Fibroblast of pulmonary artery (primary cell): ENCODE data around the gene TDRD15.
"Not testable (repeated sequence)": the region's sequence is repeated elsewhere in the genome, so short reads cannot be mapped to it uniquely, and the experiment has no call there.

Source experiments
- DNase-seq: peaks from one replicate; pipeline ENCODE4 v3.0.0-alpha.2; 2010; ENCODE audit warnings: low read depth
- H3K4me3 ChIP-seq: replicated peaks from 2 replicates; pipeline ENCODE4 v1.5.1; 2011; ENCODE audit warnings: low read depth, mild to moderate bottlenecking, control low read depth, low read length, moderate library complexity
- TF ChIP-seq, protein P1 (sequence below): IDR thresholded peaks from 2 replicates; pipeline ENCODE4 v1.5.1; 2011; ENCODE audit warnings: mild to moderate bottlenecking, control low read depth, low read length, inconsistent platforms; ENCODE audit errors: missing control alignments

Gene TDRD15

DNA sequence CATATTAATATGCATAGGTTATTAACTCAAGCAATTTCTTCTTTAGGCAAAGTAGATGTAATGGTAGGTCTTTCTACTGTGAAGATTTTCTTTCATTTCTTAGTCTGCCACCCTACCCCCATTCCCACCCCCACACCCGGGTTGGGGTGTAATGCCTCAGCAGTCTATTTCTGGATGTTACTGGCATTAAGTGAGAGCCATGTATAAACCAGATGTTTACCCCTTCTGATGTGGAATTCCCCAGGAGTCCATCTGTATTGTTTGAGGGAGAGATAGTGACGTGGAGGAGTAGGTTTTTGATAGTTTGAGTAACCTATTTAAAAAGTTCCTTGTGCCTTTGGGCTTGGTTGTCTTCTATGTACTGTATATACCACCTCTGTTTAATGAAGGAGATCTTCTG lies 11.8 kb downstream of the TDRD15 start:
- TF ChIP-seq, protein P1, sequence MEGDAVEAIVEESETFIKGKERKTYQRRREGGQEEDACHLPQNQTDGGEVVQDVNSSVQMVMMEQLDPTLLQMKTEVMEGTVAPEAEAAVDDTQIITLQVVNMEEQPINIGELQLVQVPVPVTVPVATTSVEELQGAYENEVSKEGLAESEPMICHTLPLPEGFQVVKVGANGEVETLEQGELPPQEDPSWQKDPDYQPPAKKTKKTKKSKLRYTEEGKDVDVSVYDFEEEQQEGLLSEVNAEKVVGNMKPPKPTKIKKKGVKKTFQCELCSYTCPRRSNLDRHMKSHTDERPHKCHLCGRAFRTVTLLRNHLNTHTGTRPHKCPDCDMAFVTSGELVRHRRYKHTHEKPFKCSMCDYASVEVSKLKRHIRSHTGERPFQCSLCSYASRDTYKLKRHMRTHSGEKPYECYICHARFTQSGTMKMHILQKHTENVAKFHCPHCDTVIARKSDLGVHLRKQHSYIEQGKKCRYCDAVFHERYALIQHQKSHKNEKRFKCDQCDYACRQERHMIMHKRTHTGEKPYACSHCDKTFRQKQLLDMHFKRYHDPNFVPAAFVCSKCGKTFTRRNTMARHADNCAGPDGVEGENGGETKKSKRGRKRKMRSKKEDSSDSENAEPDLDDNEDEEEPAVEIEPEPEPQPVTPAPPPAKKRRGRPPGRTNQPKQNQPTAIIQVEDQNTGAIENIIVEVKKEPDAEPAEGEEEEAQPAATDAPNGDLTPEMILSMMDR, result no peak
- no peak for DNase-seq

DNA sequence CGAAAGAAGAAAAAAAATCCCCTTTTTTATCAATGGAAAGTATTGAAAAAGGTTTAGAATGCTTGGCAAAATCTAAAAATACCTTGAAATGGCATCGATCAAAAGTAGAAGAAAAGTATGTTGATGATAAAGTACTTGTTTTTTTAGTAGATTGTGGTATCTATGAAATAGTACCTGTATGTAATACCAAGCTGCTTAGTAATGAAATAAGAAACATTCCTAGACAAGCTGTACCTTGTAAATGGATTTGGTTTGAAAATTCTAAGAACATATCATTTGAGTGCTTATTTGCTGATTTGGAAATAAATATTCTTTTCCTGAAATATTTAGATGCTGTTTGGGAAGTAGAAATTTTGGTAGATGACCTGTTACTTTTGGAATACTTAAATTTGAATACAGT lies 18.4 kb downstream of the TDRD15 start:
- DNase-seq, result no peak
- TF ChIP-seq, protein P1, result no peak
- H3K4me3 ChIP-seq, result no peak overlapping the region

More for the DNA sequence above, 11.8 kb downstream of the TDRD15 start:
- H3K4me3 ChIP-seq, result no peak overlapping the region

DNA sequence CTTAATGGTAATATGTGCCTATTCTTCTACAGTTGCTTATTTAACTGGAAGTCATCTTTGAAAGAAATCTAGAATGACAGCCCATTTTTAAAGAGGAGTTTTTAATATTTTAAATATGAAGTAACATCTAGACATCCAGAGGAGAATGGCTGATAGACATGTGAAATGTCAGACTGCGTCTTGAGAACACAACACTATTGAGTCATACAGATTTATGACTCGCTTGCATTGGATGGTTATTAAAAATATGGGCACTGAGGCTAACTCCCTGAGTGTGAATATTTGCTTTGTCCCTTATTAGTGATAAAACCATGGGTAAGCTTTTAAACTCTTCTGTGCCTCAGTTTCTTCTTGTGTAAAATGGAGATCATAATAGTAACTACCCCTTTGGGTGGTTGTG lies 22.9 kb downstream of the TDRD15 start:
- no peak for DNase-seq
- TF ChIP-seq, protein P1, result no peak
- no peak overlapping the region for H3K4me3 ChIP-seq

DNA sequence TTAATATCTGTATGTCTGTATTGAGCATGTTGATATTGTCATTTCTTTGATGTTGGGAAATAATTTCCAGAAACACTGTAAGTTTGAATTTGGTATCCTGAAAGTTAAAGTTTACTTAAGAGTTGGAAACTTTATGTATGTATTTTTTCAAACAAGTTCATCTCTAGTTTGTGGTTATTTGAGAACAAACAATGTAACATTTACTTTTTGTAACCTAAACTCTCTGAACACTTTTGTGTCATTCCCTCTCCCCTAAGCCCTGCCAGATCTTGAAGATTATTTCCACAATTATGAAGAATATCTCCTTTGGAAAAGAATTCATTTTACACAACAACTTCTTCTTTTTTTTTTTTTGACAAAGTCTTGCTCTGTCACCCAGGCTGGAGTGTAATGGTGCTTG lies 24.9 kb downstream of the TDRD15 start:
- DNase-seq, result no peak
- TF ChIP-seq, protein P1, result no peak

DNA sequence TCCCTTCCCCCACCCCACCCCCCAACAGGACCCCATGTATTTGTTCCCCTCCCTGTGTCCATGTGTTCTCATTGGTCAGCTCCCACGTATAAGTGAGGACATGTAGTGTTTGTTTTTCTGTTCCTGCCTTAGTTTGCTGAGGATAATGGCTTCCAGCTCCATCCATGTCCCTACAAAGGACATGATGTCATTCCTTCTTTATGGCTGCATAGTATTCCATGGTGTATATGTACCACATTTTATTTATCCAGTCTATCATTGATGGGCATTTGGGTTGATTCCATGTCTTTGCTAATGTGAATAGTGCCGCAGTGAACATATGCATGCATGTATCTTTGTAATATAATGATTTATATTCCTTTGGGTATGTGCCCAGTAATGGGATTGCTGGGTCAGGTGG lies 27.5 kb downstream of the TDRD15 start:
- H3K4me3 ChIP-seq, DNase-seq: not testable (repeated sequence)

More for the DNA sequence above, 24.9 kb downstream of the TDRD15 start:
- no peak overlapping the region for H3K4me3 ChIP-seq

DNA sequence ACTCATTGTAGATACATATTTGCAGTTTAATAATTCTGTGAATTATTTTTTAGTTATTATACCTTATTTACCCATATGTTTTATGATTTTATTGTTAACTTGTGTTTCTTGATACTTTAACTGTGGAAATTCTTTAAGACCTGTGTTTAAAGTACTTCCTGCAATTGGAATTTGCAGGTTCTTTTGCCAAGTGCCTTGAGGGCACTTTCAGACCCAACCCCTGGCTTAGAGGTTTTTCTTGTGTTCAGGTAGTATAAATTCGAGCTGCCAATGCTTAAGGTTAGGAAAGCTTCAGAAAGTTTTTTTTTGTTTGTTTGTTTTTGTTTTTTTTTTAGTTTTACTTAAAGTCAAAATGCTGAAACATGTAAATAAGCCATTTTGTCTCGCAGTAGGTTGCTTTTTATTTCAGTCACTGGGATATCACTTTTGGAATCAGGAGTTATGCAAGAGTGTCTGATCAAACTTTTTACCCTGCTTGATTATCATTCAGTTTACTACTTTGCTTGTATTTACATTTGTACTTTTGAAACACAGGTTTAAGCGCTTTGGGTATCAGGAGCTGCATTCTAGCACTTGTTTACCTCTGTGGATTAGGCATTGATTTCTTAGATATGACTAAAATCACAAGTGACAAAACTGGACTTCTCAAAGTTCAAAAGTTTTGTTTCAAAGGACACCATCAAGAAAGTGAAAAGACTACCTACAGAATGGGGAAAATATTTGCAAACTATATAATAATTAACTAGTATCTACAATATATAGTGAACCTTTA lies 31.8 kb downstream of the TDRD15 start:
- TF ChIP-seq, protein P1, result no peak
- DNase-seq, result no peak
- H3K4me3 ChIP-seq, result no peak overlapping the region

DNA sequence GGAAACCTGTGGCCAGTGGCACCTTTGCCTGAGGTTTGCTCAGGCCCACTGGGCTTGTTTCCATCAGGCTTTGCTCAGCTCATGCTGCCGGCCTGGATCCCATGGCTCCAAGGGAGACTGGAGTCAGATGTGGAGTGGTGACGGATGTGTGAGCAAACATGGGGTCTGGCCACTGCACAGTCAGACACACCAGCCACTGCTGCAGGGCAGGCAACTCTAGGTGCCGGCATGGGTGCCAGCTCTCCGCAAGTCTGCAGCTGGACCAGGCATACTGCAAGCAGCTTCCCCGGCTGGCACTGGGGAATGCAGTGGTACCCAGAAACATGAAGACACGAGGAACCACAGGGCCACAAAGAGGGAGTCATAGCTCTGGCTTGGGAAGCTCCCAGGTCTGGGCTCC lies 37.4 kb downstream of the TDRD15 start:
- no peak overlapping the region for H3K4me3 ChIP-seq
- TF ChIP-seq, protein P1, result no peak
- DNase-seq, result no peak
